ENCODE measurements around the gene SH2B2.

SH2B2 gene

GRCh38 chr7:102268635-102269034 is 18.0 kb upstream of the SH2B2 start:
- no peak for DNase-seq

GRCh38 chr7:102270178-102270887 is 16.3 kb upstream of the SH2B2 start:
- no peak for DNase-seq

GRCh38 chr7:102271158-102271798 is 15.4 kb upstream of the SH2B2 start:
- no peak for DNase-seq

GRCh38 chr7:102272075-102272916 is 14.4 kb upstream of the SH2B2 start:
- peak; percentile 13 to 51 for DNase-seq

- DNase-seq: no peak
Observed at GRCh38 chr7:102272917-102273748, 13.5 kb upstream of the SH2B2 start.

GRCh38 chr7:102273749-102274712 is 12.6 kb upstream of the SH2B2 start:
- DNase-seq: no peak

- DNase-seq: no peak
Observed at GRCh38 chr7:102275123-102275703, 11.5 kb upstream of the SH2B2 start.

GRCh38 chr7:102277901-102278300 is 8.8 kb upstream of the SH2B2 start:
- DNase-seq: no peak

GRCh38 chr7:102279537-102280400 is 6.9 kb upstream of the SH2B2 start:
- peak; percentile 13 to 14 for DNase-seq

- no peak for DNase-seq
Observed at GRCh38 chr7:102280521-102280920, 6.1 kb upstream of the SH2B2 start.

GRCh38 chr7:102281785-102282184 is 4.9 kb upstream of the SH2B2 start:
- DNase-seq: no peak

GRCh38 chr7:102282465-102283362 is 4.0 kb upstream of the SH2B2 start:
- no peak for DNase-seq

- no peak for DNase-seq
Observed at GRCh38 chr7:102283477-102284189, 3.0 kb upstream of the SH2B2 start.

GRCh38 chr7:102284399-102284798 is 2.3 kb upstream of the SH2B2 start:
- DNase-seq: no peak

- DNase-seq: peak; percentile 19 to 37
Observed at GRCh38 chr7:102284891-102285539, 1.7 kb upstream of the SH2B2 start.

- no peak for DNase-seq
Observed at GRCh38 chr7:102285540-102286236, 980 bp upstream of the SH2B2 start.
